ENCODE measurements around the gene EEFSEC.

DNA sequence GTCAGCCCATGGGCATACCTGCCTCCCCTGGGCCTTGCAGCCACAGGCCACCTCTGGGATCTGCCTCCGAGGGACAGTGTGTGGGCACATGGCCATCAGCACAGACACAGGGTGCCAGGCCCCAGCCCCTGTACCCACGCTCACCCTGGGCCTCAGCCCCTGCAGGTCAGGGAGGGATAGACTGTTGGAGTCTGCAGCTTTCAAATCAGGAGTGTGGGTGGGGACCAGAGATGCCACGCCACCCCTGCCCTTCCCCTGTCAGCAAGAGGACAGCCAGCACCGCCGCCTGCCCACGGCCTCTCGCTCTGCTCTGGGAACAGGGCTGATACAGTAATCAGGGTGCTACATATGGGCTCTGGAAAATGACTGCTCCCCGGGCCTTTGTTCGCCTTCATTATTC lies 240.8 kb downstream of the EEFSEC start:
- TF ChIP-seq, protein P1, sequence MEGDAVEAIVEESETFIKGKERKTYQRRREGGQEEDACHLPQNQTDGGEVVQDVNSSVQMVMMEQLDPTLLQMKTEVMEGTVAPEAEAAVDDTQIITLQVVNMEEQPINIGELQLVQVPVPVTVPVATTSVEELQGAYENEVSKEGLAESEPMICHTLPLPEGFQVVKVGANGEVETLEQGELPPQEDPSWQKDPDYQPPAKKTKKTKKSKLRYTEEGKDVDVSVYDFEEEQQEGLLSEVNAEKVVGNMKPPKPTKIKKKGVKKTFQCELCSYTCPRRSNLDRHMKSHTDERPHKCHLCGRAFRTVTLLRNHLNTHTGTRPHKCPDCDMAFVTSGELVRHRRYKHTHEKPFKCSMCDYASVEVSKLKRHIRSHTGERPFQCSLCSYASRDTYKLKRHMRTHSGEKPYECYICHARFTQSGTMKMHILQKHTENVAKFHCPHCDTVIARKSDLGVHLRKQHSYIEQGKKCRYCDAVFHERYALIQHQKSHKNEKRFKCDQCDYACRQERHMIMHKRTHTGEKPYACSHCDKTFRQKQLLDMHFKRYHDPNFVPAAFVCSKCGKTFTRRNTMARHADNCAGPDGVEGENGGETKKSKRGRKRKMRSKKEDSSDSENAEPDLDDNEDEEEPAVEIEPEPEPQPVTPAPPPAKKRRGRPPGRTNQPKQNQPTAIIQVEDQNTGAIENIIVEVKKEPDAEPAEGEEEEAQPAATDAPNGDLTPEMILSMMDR (IDR thresholded peaks at IDR 0.05): no peak
- TF ChIP-seq POLR2AphosphoS5 (IDR thresholded peaks at IDR 0.05; ENCODE audit: low read depth, low read length): no peak

Data from Panc1 (cell line).